ENCODE data around the gene TENT4B.

The TENT4B gene

GRCh38 chr16:50151756-50152155 is 1.4 kb upstream of the TENT4B start:
- Histone ChIP-seq H3K36me3 (ENCODE audit: insufficient read depth, low read length) (no peaks in the 10 kb centered on the region), H3K4me3 (peak overlapping the region; percentile 78), H3K9ac (ENCODE audit: insufficient read length) (no peak overlapping the region), H3K9me3 (ENCODE audit: low read depth, low read length) (no peaks in the 10 kb centered on the region), H3K27ac (no peak overlapping the region)
- DNase-seq (ENCODE audit: low read depth, low spot score), result no peak
- TF ChIP-seq EZH2 (IDR thresholded peaks at IDR 0.05), result no peak
- no peak for TF ChIP-seq FOXP2 (optimal IDR thresholded peaks at IDR 0.05; ENCODE audit: control extremely low read depth, extremely low read length, insufficient read depth)
- TF ChIP-seq POLR2AphosphoS5 (IDR thresholded peaks at IDR 0.05; ENCODE audit: borderline replicate concordance, low read depth, low read length), result no peak

GRCh38 chr16:50152351-50152806 is 727 bp upstream of the TENT4B start:
- DNase-seq (ENCODE audit: low read depth, low spot score), result no peak
- TF ChIP-seq EZH2 (IDR thresholded peaks at IDR 0.05) (no peak), FOXP2 (optimal IDR thresholded peaks at IDR 0.05; ENCODE audit: control extremely low read depth, extremely low read length, insufficient read depth) (no peak), POLR2AphosphoS5 (IDR thresholded peaks at IDR 0.05; ENCODE audit: borderline replicate concordance, low read depth, low read length) (no peak)
- Histone ChIP-seq H3K27ac (peak overlapping the region; percentile 73; the same call in 1 of the 2 replicates), H3K36me3 (ENCODE audit: insufficient read depth, low read length) (no peaks in the 10 kb centered on the region), H3K4me3 (peak overlapping the region; percentile 78), H3K9me3 (ENCODE audit: low read depth, low read length) (no peaks in the 10 kb centered on the region), H3K9ac (ENCODE audit: insufficient read length) (peak overlapping the region; percentile 72)

GRCh38 chr16:50153596-50154419 is 702 bp downstream of the TENT4B start:
- TF ChIP-seq EZH2 (IDR thresholded peaks at IDR 0.05) (no peak), POLR2AphosphoS5 (IDR thresholded peaks at IDR 0.05; ENCODE audit: borderline replicate concordance, low read depth, low read length) (no peak), FOXP2 (optimal IDR thresholded peaks at IDR 0.05; ENCODE audit: control extremely low read depth, extremely low read length, insufficient read depth) (no peak)
- no peak for DNase-seq (ENCODE audit: low read depth, low spot score)
- Histone ChIP-seq H3K9ac (ENCODE audit: insufficient read length) (peak overlapping the region; percentile 66), H3K27ac (no peak overlapping the region), H3K36me3 (ENCODE audit: insufficient read depth, low read length) (no peaks in the 10 kb centered on the region), H3K4me3 (peak overlapping the region; percentile 78), H3K9me3 (ENCODE audit: low read depth, low read length) (no peaks in the 10 kb centered on the region)

GRCh38 chr16:50154420-50154950 is 1.4 kb downstream of the TENT4B start:
- no peaks in the 10 kb centered on the region for H3K9me3 ChIP-seq (ENCODE audit: low read depth, low read length)
- no peak overlapping the region for H3K27ac ChIP-seq
- peak overlapping the region; percentile 78 for H3K4me3 ChIP-seq
- TF ChIP-seq POLR2AphosphoS5 (IDR thresholded peaks at IDR 0.05; ENCODE audit: borderline replicate concordance, low read depth, low read length) (no peak), EZH2 (IDR thresholded peaks at IDR 0.05) (no peak), FOXP2 (optimal IDR thresholded peaks at IDR 0.05; ENCODE audit: control extremely low read depth, extremely low read length, insufficient read depth) (no peak)
- DNase-seq (ENCODE audit: low read depth, low spot score), result no peak
- H3K36me3 ChIP-seq (ENCODE audit: insufficient read depth, low read length), result no peaks in the 10 kb centered on the region
- peak overlapping the region; percentile 66 for H3K9ac ChIP-seq (ENCODE audit: insufficient read length)

DNA sequence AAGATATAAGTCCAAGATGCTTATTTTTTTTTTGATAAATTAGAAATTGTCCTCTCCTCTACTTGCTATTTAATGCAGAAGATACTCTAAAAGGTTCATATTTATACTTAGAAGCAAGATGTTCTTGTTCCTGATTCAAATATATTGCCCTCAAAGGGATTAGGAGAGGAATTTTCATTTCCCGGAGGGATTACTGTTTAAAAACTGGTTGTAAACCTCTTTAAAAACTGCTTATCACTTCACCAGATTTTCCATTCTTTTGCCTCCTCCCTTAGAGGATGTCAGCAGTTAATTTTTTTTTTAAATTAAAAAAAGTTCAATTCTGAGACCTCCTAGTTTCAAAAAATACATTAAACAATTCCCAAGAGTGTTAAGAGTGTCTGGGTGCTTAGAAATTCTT is 2.8 kb downstream of the TENT4B start:
- Histone ChIP-seq H3K9me3 (ENCODE audit: low read depth, low read length) (no peaks in the 10 kb centered on the region), H3K4me3 (peak overlapping the region; percentile 78), H3K9ac (ENCODE audit: insufficient read length) (no peak overlapping the region), H3K36me3 (ENCODE audit: insufficient read depth, low read length) (no peaks in the 10 kb centered on the region), H3K27ac (peak overlapping the region; percentile 57; the same call in 1 of the 2 replicates)
- no peak for DNase-seq (ENCODE audit: low read depth, low spot score)
- TF ChIP-seq FOXP2 (optimal IDR thresholded peaks at IDR 0.05; ENCODE audit: control extremely low read depth, extremely low read length, insufficient read depth) (no peak), POLR2AphosphoS5 (IDR thresholded peaks at IDR 0.05; ENCODE audit: borderline replicate concordance, low read depth, low read length) (no peak), EZH2 (IDR thresholded peaks at IDR 0.05) (no peak)

GRCh38 chr16:50156590-50156989 is 3.5 kb downstream of the TENT4B start:
- no peak overlapping the region for H3K9ac ChIP-seq (ENCODE audit: insufficient read length)
- TF ChIP-seq FOXP2 (optimal IDR thresholded peaks at IDR 0.05; ENCODE audit: control extremely low read depth, extremely low read length, insufficient read depth) (no peak), POLR2AphosphoS5 (IDR thresholded peaks at IDR 0.05; ENCODE audit: borderline replicate concordance, low read depth, low read length) (no peak), EZH2 (IDR thresholded peaks at IDR 0.05) (no peak)
- no peak for DNase-seq (ENCODE audit: low read depth, low spot score)
- no peak overlapping the region for H3K4me3 ChIP-seq
- H3K27ac ChIP-seq, result no peak overlapping the region
- H3K9me3 ChIP-seq (ENCODE audit: low read depth, low read length), result no peaks in the 10 kb centered on the region
- H3K36me3 ChIP-seq (ENCODE audit: insufficient read depth, low read length), result no peaks in the 10 kb centered on the region

DNA sequence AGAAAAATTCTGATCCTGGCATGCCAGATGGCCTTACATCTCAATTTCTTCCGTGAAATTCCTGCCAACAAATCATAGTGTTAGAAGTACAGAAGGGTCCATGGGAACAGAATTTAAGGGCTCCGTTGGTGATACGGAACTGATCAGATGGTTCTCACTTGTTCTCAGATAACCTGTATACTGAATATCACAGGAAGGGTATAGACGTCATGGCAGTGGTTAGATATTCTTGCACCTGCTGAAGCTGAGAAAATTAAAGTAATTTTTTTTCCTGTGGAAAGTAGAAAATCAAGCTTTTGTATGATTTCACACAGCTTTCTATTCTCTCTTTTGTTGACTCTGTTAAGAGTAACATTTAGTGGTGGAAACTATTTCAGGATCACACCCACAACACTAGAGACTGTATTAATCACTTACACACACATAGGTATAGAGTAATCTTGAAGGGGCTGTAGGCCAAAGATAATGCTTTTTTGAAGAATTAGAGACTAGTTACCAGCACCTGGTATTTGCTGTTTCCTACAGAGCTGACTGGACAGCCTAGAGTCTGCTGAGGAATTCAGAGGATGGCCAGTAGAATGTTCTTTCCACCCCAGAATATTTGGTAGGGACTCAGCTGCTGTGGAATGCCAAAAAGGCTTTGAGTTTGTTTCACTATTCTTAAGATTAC is 7.5 kb downstream of the TENT4B start:
- no peak for DNase-seq (ENCODE audit: low read depth, low spot score)
- TF ChIP-seq FOXP2 (optimal IDR thresholded peaks at IDR 0.05; ENCODE audit: control extremely low read depth, extremely low read length, insufficient read depth), result no peak
- TF ChIP-seq POLR2AphosphoS5 (IDR thresholded peaks at IDR 0.05; ENCODE audit: borderline replicate concordance, low read depth, low read length), result no peak
- TF ChIP-seq EZH2 (IDR thresholded peaks at IDR 0.05), result no peak
- no peak overlapping the region for H3K27ac ChIP-seq
- H3K36me3 ChIP-seq (ENCODE audit: insufficient read depth, low read length), result no peaks in the 10 kb centered on the region
- no peaks in the 10 kb centered on the region for H3K9me3 ChIP-seq (ENCODE audit: low read depth, low read length)
- H3K9ac ChIP-seq (ENCODE audit: insufficient read length), result no peak overlapping the region
- H3K4me3 ChIP-seq, result no peak overlapping the region

DNA sequence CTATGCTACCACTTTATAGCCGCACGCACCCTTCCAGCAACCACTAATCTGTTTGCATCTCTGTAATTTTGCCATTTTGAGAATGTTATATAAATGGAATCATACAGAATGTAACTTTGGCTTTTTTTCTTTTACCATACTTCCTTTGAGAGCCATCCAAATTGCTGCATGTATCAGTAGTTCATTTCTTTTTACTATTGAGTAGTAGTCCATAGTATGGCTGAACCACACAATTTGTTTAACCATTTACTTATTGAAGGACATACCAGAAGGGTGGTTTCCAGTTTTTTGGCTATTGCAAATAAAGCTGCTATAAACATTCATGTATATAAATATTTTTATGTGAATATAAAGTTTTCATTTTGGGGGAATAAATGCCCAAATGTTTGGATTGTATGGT is 8.8 kb downstream of the TENT4B start:
- Histone ChIP-seq H3K9ac (ENCODE audit: insufficient read length) (no peak overlapping the region), H3K36me3 (ENCODE audit: insufficient read depth, low read length) (no peaks in the 10 kb centered on the region), H3K27ac (no peak overlapping the region), H3K4me3 (no peak overlapping the region), H3K9me3 (ENCODE audit: low read depth, low read length) (no peaks in the 10 kb centered on the region)
- no peak for DNase-seq (ENCODE audit: low read depth, low spot score)
- no peak for TF ChIP-seq POLR2AphosphoS5 (IDR thresholded peaks at IDR 0.05; ENCODE audit: borderline replicate concordance, low read depth, low read length)
- TF ChIP-seq FOXP2 (optimal IDR thresholded peaks at IDR 0.05; ENCODE audit: control extremely low read depth, extremely low read length, insufficient read depth), result no peak
- TF ChIP-seq EZH2 (IDR thresholded peaks at IDR 0.05), result no peak
